ENCODE measurements around the gene LDLRAD4. TPM values are rescaled to one million over a fixed set of nuclear protein-coding genes. Genes with fewer than 3 reads are reported as not detected.

The LDLRAD4 gene
- total RNA-seq, 6 donors from 2014 or later, result 19.5 to 26.6 (median 24.4) TPM

GRCh38 chr18:13653746-13654433, 435.3 kb downstream of the LDLRAD4 start:
- WGBS, 2 donors, result 55 to 59% methylated on average over 13 of the region's 13 CpGs
- TF ChIP-seq POLR2A (IDR thresholded peaks at IDR 0.05) (no peak), POLR2AphosphoS5 (IDR thresholded peaks at IDR 0.05) (no peak), CTCF (IDR thresholded peaks at IDR 0.05) (no peak), EP300 (IDR thresholded peaks at IDR 0.05) (no peak)
- no peaks in the 10 kb centered on the region for H3K9me3 ChIP-seq
- H3K36me3 ChIP-seq, result no peaks in the 10 kb centered on the region
- no peaks in the 10 kb centered on the region for H3K4me1 ChIP-seq
- H3K4me3 ChIP-seq, result no peak overlapping the region
- no peaks in the 10 kb centered on the region for H3K27me3 ChIP-seq
- no peak overlapping the region for H3K27ac ChIP-seq
- DNase-seq (no peak), ATAC-seq (ENCODE audit: low FRiP score in 2 of 2) (no peak)

DNA sequence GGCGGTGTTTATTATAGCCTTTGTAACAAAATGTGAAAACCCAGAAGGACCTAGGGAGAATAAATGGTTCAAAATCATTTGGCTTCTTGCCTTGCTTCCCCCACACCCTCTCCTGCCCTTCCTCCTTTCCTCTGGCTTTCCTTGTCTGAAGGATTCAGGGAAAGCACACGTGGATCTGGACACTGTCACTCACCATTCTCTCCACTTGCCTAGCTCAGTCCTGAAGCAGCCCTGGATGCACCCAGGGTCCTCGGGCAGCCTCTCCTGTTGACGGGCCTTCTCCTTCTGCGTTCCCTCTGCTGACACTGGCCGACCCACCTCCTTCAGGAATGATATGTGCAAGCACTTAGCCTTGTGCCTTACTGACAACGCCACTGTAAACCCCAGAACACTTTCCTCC, 439.4 kb downstream of the LDLRAD4 start:
- 53% methylated on average over 7 of the region's 7 CpGs for WGBS, 2 donors
- no peaks in the 10 kb centered on the region for H3K36me3 ChIP-seq
- H3K4me1 ChIP-seq, result no peaks in the 10 kb centered on the region
- TF ChIP-seq CTCF (IDR thresholded peaks at IDR 0.05) (no peak), POLR2AphosphoS5 (IDR thresholded peaks at IDR 0.05) (no peak), POLR2A (IDR thresholded peaks at IDR 0.05) (no peak), EP300 (IDR thresholded peaks at IDR 0.05) (no peak)
- no peak overlapping the region for H3K27ac ChIP-seq
- H3K27me3 ChIP-seq, result no peaks in the 10 kb centered on the region
- no peaks in the 10 kb centered on the region for H3K9me3 ChIP-seq
- H3K4me3 ChIP-seq, result no peak overlapping the region
- ATAC-seq (ENCODE audit: low FRiP score in 2 of 2) (no peak), DNase-seq (no peak)

GRCh38 chr18:13658436-13659204, 440.1 kb downstream of the LDLRAD4 start:
- DNase-seq, result no peak
- Histone ChIP-seq H3K4me3 (no peak overlapping the region), H3K27ac (no peak overlapping the region), H3K27me3 (no peaks in the 10 kb centered on the region), H3K36me3 (peaks cover 0 to 5% (median 0%) of the 10 kb centered on the region in 4 donors), H3K9me3 (no peaks in the 10 kb centered on the region), H3K4me1 (no peaks in the 10 kb centered on the region)
- 78 to 84% methylated on average over 8 of the region's 8 CpGs for WGBS, 2 donors
- ATAC-seq (ENCODE audit: low FRiP score in 2 of 2), result no peak
- TF ChIP-seq EP300 (IDR thresholded peaks at IDR 0.05) (no peak), POLR2AphosphoS5 (IDR thresholded peaks at IDR 0.05) (no peak), CTCF (IDR thresholded peaks at IDR 0.05) (no peak), POLR2A (IDR thresholded peaks at IDR 0.05) (no peak)

GRCh38 chr18:13660510-13660909, 441.9 kb downstream of the LDLRAD4 start:
- 67 to 87% methylated on average over 5 of the region's 5 CpGs for WGBS, 2 donors
- no peaks in the 10 kb centered on the region for H3K4me1 ChIP-seq

More at GRCh38 chr18:13660510-13660909, 441.9 kb downstream of the LDLRAD4 start:
- TF ChIP-seq EP300 (IDR thresholded peaks at IDR 0.05) (no peak), CTCF (IDR thresholded peaks at IDR 0.05) (no peak), POLR2A (IDR thresholded peaks at IDR 0.05) (no peak), POLR2AphosphoS5 (IDR thresholded peaks at IDR 0.05) (no peak)
- Histone ChIP-seq H3K27me3 (no peaks in the 10 kb centered on the region), H3K36me3 (peaks cover 0 to 17% (median 0%) of the 10 kb centered on the region in 4 donors), H3K9me3 (no peaks in the 10 kb centered on the region), H3K27ac (no peak overlapping the region), H3K4me3 (no peak overlapping the region)
- DNase-seq (no peak), ATAC-seq (ENCODE audit: low FRiP score in 2 of 2) (no peak)

Data from upper lobe of left lung (tissue), 6 donors.